ENCODE data around the gene LMOD2. TPM values are rescaled to one million over a fixed set of nuclear protein-coding genes. Genes with fewer than 3 reads are reported as not detected.

The LMOD2 gene
- total and polyA plus RNA-seq, 2 experiments from 2014 or later: not detected

GRCh38 chr7:123665896-123666295, 10.2 kb downstream of the LMOD2 start:
- no peak for TF ChIP-seq CTCF (conservative IDR thresholded peaks at IDR 0.05; ENCODE audit: low read depth in 2 of 2)
- TF ChIP-seq REST (IDR thresholded peaks at IDR 0.05; ENCODE audit: unreplicated experiment): no peak
- TF ChIP-seq JUNB (IDR thresholded peaks at IDR 0.05; ENCODE audit: unreplicated experiment): no peak
- TF ChIP-seq ZNF462 (CRISPR knock-in tag; IDR thresholded peaks at IDR 0.05): no peak
- no peak for TF ChIP-seq POLR2AphosphoS5 (IDR thresholded peaks at IDR 0.05; ENCODE audit: low read depth)
- no peak for TF ChIP-seq STAT1 (IDR thresholded peaks at IDR 0.05; ENCODE audit: unreplicated experiment)
- TF ChIP-seq ZNF114 (CRISPR knock-in tag; IDR thresholded peaks at IDR 0.05): no peak
- TF ChIP-seq EZH2phosphoT487 (IDR thresholded peaks at IDR 0.05; ENCODE audit: unreplicated experiment): no peak
- TF ChIP-seq NANOG (IDR thresholded peaks at IDR 0.05; ENCODE audit: borderline replicate concordance): no peak
- TF ChIP-seq ZNF331 (CRISPR knock-in tag; IDR thresholded peaks at IDR 0.05; ENCODE audit: low read depth): no peak
- Mint-ChIP-seq H3K27ac (no peak overlapping the region), H3K4me3 (no peak overlapping the region), H3K36me3 (ENCODE audit: low read depth) (no peaks in the 10 kb centered on the region; the same call in 2 of the 3 replicates), H3K9me3 (no peaks in the 10 kb centered on the region), H3K4me1 (peaks cover 26% of the 10 kb centered on the region), H3K27me3 (ENCODE audit: insufficient read depth, low read depth, poor library complexity) (peaks cover 4% of the 10 kb centered on the region)
- Histone ChIP-seq H3K4me3 (no peak overlapping the region), H3K9me2 (ENCODE audit: insufficient read depth) (peaks cover 12% of the 10 kb centered on the region), H3K27me3 (ENCODE audit: insufficient read depth) (no peaks in the 10 kb centered on the region), H4K20me1 (replicated peaks; ENCODE audit: insufficient read depth) (no peaks in the 10 kb centered on the region), H3K79me2 (replicated peaks; ENCODE audit: insufficient read depth) (no peaks in the 10 kb centered on the region), H3F3A (replicated peaks; ENCODE audit: low read depth) (no peaks in the 10 kb centered on the region), H3K4me1 (ENCODE audit: insufficient read depth) (peaks cover 27% of the 10 kb centered on the region), H3K36me3 (ENCODE audit: insufficient read depth) (no peaks in the 10 kb centered on the region), H3K27ac (ENCODE audit: low read depth) (no peak overlapping the region), H3K4me2 (no peak overlapping the region), H2AFZ (peak overlapping the region; percentile 64; the same call in 1 of the 2 replicates)
- DNase-seq (ENCODE audit: low spot score): no peak
- ATAC-seq: no peak
